Colonic mucosa (tissue), 4 donors: ENCODE results near the gene MYLIP. TPM values are rescaled to one million over a fixed set of nuclear protein-coding genes. Genes with fewer than 3 reads are reported as not detected.

Experiments used
- DNase-seq: peaks from one replicate; pipeline ENCODE4 v3.0.0-alpha.2; 2020
- H3K27ac ChIP-seq: fragments of 200-600 bp; one replicate; pipeline ENCODE4 v1.8.0; 2021
- H3K27me3 ChIP-seq: fragments of 200-600 bp; one replicate; pipeline ENCODE4 v1.8.0; 2021
- H3K36me3 ChIP-seq: fragments of 200-600 bp; one replicate; pipeline ENCODE4 v1.8.0; 2021
- H3K4me1 ChIP-seq: fragments of 200-600 bp; one replicate; pipeline ENCODE4 v1.8.0; 2021; ENCODE audit warnings: mild to moderate bottlenecking
- H3K4me3 ChIP-seq: fragments of 200-600 bp; one replicate; pipeline ENCODE4 v1.8.0; 2021
- H3K9ac ChIP-seq, 2 donors: one replicate each; pipeline ENCODE4 v1.7.0; 2013; ENCODE audit warnings: control low read depth in 2 of 2, low read depth in 2 of 2, low read length in 2 of 2
- H3K9me3 ChIP-seq: fragments of 200-600 bp; one replicate; pipeline ENCODE4 v1.8.0; 2021
- CTCF ChIP-seq: fragments of 200-600 bp; IDR thresholded peaks from one replicate; pipeline ENCODE4 v1.8.0; 2022; ENCODE audit warnings: antibody characterized with exemption, mild to moderate bottlenecking
- intact Hi-C: fragments of 100-400 bp; cut with DNase I; formaldehyde crosslinking; loops from one replicate; pipeline ENCODE4 v1.14.1; 2022
- total RNA-seq, 2 donors: library from RNA; stranded (reverse); fragmentation: NEBNext Ultra II Directional in 1 of 2; extraction: Animal tissue kit (Norgen Biotek cat#: 25700) in 1 of 2; gene quantifications; one replicate each; pipeline ENCODE4 v1.2.1, GENCODE V29; 2021
- donor health status: healthy.
- donor health status: DM: no; HTN: no; CAD: no.
- donor health status: DM: no; HTN: no; CAD: no.

MYLIP gene
- total RNA-seq, 2 donors from 2014 or later = 23.9 to 32.2 TPM

GRCh38 chr6:16127471-16127870, 1.4 kb upstream of the MYLIP start:
- Histone ChIP-seq H3K9ac (no peak overlapping the region), H3K4me1 (no peaks in the 10 kb centered on the region), H3K9me3 (no peaks in the 10 kb centered on the region), H3K27me3 (no peaks in the 10 kb centered on the region), H3K27ac (no peak overlapping the region), H3K36me3 (no peaks in the 10 kb centered on the region), H3K4me3 (no peak overlapping the region)
- intact Hi-C loops = loop anchor here (5.0 kb wide), 1 partner anchor 435 kb away; no protein-coding TSS in a partner anchor
- no peak for DNase-seq
- no peak for TF ChIP-seq CTCF

- TF ChIP-seq CTCF = no peak
- Histone ChIP-seq H3K9me3 (no peaks in the 10 kb centered on the region), H3K36me3 (no peaks in the 10 kb centered on the region), H3K4me1 (peaks cover 3% of the 10 kb centered on the region), H3K4me3 (peak overlapping the region; percentile 91), H3K27ac (peak overlapping the region; percentile 92), H3K27me3 (no peaks in the 10 kb centered on the region), H3K9ac (peak overlapping the region; percentile 95 to 100)
- DNase-seq = peak; percentile 54
- intact Hi-C loops = loop anchor here (5.0 to 10.0 kb wide), 2 partner anchors 55 to 438 kb away; no protein-coding TSS in a partner anchor
Observed at GRCh38 chr6:16129623-16130401, 926 bp downstream of the MYLIP start.

GRCh38 chr6:16130437-16130891, 1.6 kb downstream of the MYLIP start:
- H3K4me3 ChIP-seq = peak overlapping the region; percentile 91
- H3K9ac ChIP-seq = peak overlapping the region; percentile 24 to 100
- H3K27ac ChIP-seq = peak overlapping the region; percentile 92
- peaks cover 8% of the 10 kb centered on the region for H3K4me1 ChIP-seq
- H3K27me3 ChIP-seq = no peaks in the 10 kb centered on the region
- no peak for TF ChIP-seq CTCF
- DNase-seq = peak; percentile 68
- intact Hi-C loops = loop anchor here (10.0 kb wide), 1 partner anchor 54 kb away; no protein-coding TSS in a partner anchor
- no peaks in the 10 kb centered on the region for H3K9me3 ChIP-seq
- H3K36me3 ChIP-seq = no peaks in the 10 kb centered on the region

- Histone ChIP-seq H3K9ac (peak overlapping the region in 1 of 2 donors; percentile 100), H3K4me3 (peak overlapping the region; percentile 91), H3K36me3 (no peaks in the 10 kb centered on the region), H3K4me1 (peaks cover 13% of the 10 kb centered on the region), H3K9me3 (no peaks in the 10 kb centered on the region), H3K27ac (peak overlapping the region; percentile 92), H3K27me3 (no peaks in the 10 kb centered on the region)
- no peak for TF ChIP-seq CTCF
- peak; percentile 74 for DNase-seq
- intact Hi-C loops = loop anchor here (10.0 kb wide), 1 partner anchor 54 kb away; no protein-coding TSS in a partner anchor
Observed at GRCh38 chr6:16130932-16131387, 2.1 kb downstream of the MYLIP start.

- Histone ChIP-seq H3K27me3 (no peaks in the 10 kb centered on the region), H3K9me3 (no peaks in the 10 kb centered on the region), H3K4me3 (no peak overlapping the region), H3K4me1 (peaks cover 26% of the 10 kb centered on the region), H3K27ac (peak overlapping the region; percentile 1), H3K36me3 (no peaks in the 10 kb centered on the region), H3K9ac (no peak overlapping the region)
- TF ChIP-seq CTCF = no peak
- DNase-seq = no peak
- intact Hi-C loops = loop anchor here (10.0 kb wide), 1 partner anchor 52 kb away; no protein-coding TSS in a partner anchor
Observed at GRCh38 chr6:16132909-16133308, 4.0 kb downstream of the MYLIP start.
